Activated CD4-positive, alpha-beta memory T cell treated with anti-CD3 and anti-CD28 coated beads for 36 hours (primary cell): ENCODE measurements around the gene CD248. TPM values are rescaled to one million over a fixed set of nuclear protein-coding genes. Genes with fewer than 3 reads are reported as not detected.
A peak's percentile ranks its signal among the peaks of the same experiment; 100 is the strongest.

Experiments used
- CTCF ChIA-PET: fragments of 350-600 bp; sonication (Branson Sonifier 250); formaldehyde crosslinking; loops from one replicate; lab custom pipeline; 2021; ENCODE audit warnings: antibody characterized with exemption, inconsistent platforms; lab: Charles Lee
- POLR2A ChIA-PET: fragments of 350-600 bp; sonication (Branson Sonifier 250); formaldehyde crosslinking; loops from one replicate; lab custom pipeline; 2021; ENCODE audit warnings: antibody characterized with exemption; lab: Charles Lee
- DNase-seq: peaks from one replicate; pipeline ENCODE4 v3.0.0-alpha.2; 2020
- H3K27ac Mint-ChIP-seq: one replicate; pipeline ENCODE4 v1.8.0; 2021; ENCODE audit warnings: mixed read lengths
- H3K27me3 Mint-ChIP-seq: one replicate; pipeline ENCODE4 v1.8.0; 2021; ENCODE audit warnings: mixed read lengths
- H3K36me3 Mint-ChIP-seq: one replicate; pipeline ENCODE4 v1.8.0; 2021; ENCODE audit warnings: mixed read lengths
- H3K4me1 Mint-ChIP-seq: one replicate; pipeline ENCODE4 v1.8.0; 2021; ENCODE audit warnings: low read depth, mixed read lengths
- H3K4me3 Mint-ChIP-seq: one replicate; pipeline ENCODE4 v1.8.0; 2021; ENCODE audit warnings: mild to moderate bottlenecking, mixed read lengths
- H3K9me3 Mint-ChIP-seq: one replicate; pipeline ENCODE4 v1.8.0; 2021; ENCODE audit warnings: mixed read lengths
- intact Hi-C: fragments of 100-400 bp; cut with micrococcal nuclease; formaldehyde crosslinking; loops from one replicate; pipeline ENCODE4 v1.15.1; 2023
- total RNA-seq, 2 experiments: library from RNA; stranded (reverse); gene quantifications; one replicate each; pipeline ENCODE4 v1.2.3, GENCODE V29; 2021

The CD248 gene
- total RNA-seq, 2 experiments from 2014 or later: not detected

DNA sequence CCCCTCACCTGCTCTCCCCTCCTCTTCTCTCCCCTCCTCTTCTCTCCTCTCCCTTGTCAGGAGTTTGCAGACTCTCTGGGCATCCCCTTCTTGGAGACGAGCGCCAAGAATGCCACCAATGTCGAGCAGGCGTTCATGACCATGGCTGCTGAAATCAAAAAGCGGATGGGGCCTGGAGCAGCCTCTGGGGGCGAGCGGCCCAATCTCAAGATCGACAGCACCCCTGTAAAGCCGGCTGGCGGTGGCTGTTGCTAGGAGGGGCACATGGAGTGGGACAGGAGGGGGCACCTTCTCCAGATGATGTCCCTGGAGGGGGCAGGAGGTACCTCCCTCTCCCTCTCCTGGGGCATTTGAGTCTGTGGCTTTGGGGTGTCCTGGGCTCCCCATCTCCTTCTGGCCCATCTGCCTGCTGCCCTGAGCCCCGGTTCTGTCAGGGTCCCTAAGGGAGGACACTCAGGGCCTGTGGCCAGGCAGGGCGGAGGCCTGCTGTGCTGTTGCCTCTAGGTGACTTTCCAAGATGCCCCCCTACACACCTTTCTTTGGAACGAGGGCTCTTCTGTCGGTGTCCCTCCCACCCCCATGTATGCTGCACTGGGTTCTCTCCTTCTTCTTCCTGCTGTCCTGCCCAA lies 40.7 kb downstream of the CD248 start:
- H3K4me1 Mint-ChIP-seq: peaks cover 9% of the 10 kb centered on the region
- no peaks in the 10 kb centered on the region for H3K27me3 Mint-ChIP-seq
- no peak overlapping the region for H3K27ac Mint-ChIP-seq
- ChIA-PET CTCF (no interaction called here), POLR2A (no interaction called here)
- intact Hi-C loops: no loop called here
- H3K9me3 Mint-ChIP-seq: no peaks in the 10 kb centered on the region
- peaks cover 13% of the 10 kb centered on the region for H3K36me3 Mint-ChIP-seq
- H3K4me3 Mint-ChIP-seq: no peak overlapping the region
- DNase-seq: no peak

DNA sequence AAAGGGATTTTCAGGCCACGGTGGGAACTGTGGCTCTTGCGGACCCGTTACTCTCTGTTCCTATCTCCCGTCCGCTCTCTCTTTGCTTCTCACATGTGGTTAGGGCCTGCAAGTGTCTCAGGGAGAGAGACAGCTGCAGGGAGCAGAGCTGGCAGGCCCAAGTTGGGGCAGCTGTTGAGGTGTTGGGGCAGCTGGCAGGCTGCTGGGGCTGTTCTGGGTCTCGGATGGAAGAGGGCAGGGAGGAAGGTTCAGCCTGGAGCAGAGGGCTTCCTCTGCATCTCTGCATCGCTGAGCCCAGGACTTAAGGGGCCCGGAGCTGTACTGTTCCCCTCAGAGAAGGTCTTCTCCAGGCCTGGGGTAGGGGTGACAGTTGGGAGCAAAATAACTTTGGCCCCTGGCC lies 41.4 kb downstream of the CD248 start:
- peaks cover 16% of the 10 kb centered on the region for H3K36me3 Mint-ChIP-seq
- H3K4me1 Mint-ChIP-seq: peaks cover 13% of the 10 kb centered on the region
- intact Hi-C loops: no loop called here
- ChIA-PET POLR2A (no interaction called here), CTCF (no interaction called here)
- H3K27me3 Mint-ChIP-seq: no peaks in the 10 kb centered on the region
- no peak overlapping the region for H3K4me3 Mint-ChIP-seq
- no peak overlapping the region for H3K27ac Mint-ChIP-seq
- H3K9me3 Mint-ChIP-seq: no peaks in the 10 kb centered on the region
- no peak for DNase-seq

DNA sequence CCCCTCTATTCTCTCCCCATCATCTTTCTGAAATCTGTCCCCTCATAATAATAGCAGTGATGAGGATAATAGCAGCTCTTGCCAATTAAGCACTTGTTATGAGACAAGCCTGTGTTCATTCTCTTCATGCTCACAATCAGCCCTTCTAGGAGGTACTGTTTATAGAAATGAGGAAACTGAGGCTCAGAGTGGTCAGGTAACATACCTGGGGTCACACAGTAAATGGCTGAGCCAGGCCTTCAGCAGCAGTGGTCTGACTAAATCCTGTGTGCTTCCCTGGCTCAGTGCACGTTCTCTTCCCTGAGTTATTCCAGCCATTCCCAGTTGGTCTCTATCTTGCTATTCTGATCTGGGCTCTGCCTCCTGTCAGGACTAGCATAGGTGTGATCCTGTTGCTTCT lies 42.6 kb downstream of the CD248 start:
- Mint-ChIP-seq H3K27me3 (no peaks in the 10 kb centered on the region), H3K36me3 (peaks cover 21% of the 10 kb centered on the region), H3K27ac (no peak overlapping the region), H3K9me3 (no peaks in the 10 kb centered on the region), H3K4me1 (peaks cover 22% of the 10 kb centered on the region), H3K4me3 (no peak overlapping the region)
- intact Hi-C loops: no loop called here
- POLR2A ChIA-PET: no interaction called here
- no peak for DNase-seq
- CTCF ChIA-PET: no interaction called here

DNA sequence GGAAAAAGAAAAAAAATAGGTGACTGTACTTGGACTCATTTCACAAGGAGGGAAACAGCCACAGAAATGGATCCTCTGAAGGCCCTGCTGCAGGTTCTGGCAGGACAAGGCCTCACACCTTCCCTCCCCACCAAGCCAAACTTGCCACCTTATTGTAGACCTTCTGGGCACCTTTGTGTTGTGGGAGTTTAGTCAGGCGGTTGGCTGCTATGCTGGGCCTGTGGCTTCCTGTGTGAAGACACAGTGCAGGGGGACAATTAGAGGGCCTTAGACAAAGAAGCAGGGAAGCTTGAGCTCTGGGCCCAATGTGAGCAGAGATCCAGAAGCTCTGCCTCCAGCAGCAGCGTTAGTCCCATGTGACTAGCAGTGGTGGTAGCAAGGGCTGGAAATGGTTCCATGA lies 44.2 kb downstream of the CD248 start:
- intact Hi-C loops: no loop called here
- H3K9me3 Mint-ChIP-seq: no peaks in the 10 kb centered on the region
- DNase-seq: no peak
- H3K4me1 Mint-ChIP-seq: peaks cover 24% of the 10 kb centered on the region
- POLR2A ChIA-PET: no interaction called here
- peaks cover 22% of the 10 kb centered on the region for H3K36me3 Mint-ChIP-seq
- CTCF ChIA-PET: interaction anchor here (1.2 to 2.5 kb wide), 3 partner anchors 10 to 91 kb away, joined by 3 to 16 read pairs (median 8); no protein-coding TSS in a partner anchor
- no peak overlapping the region for H3K27ac Mint-ChIP-seq
- H3K27me3 Mint-ChIP-seq: no peaks in the 10 kb centered on the region
- H3K4me3 Mint-ChIP-seq: no peak overlapping the region

DNA sequence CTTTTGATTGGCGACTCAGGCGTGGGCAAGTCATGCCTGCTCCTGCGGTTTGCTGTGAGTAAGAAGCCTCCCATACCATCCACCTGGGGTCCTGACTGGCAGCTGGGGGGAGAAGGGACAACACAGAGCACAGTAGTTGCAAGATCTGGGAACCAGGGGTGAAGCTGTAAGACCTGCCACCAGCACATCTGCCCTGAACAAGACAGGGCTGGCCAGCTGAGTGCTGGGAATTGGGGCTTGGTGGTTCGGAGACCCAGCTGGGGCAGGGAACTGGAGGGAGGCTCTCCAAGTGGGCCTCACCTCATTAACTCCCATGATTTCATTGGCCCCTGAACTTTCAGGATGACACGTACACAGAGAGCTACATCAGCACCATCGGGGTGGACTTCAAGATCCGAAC lies 45.0 kb downstream of the CD248 start:
- H3K27ac Mint-ChIP-seq: no peak overlapping the region
- no peaks in the 10 kb centered on the region for H3K9me3 Mint-ChIP-seq
- DNase-seq: no peak
- intact Hi-C loops: no loop called here
- no peak overlapping the region for H3K4me3 Mint-ChIP-seq
- CTCF ChIA-PET: interaction anchor here (2.2 to 2.5 kb wide), 2 partner anchors 11 to 50 kb away, joined by 8 to 16 read pairs; no protein-coding TSS in a partner anchor
- POLR2A ChIA-PET: interaction anchor here (1.3 kb wide), 1 partner anchor 9 kb away, joined by 3 read pairs; no protein-coding TSS in a partner anchor
- peaks cover 27% of the 10 kb centered on the region for H3K36me3 Mint-ChIP-seq
- H3K27me3 Mint-ChIP-seq: no peaks in the 10 kb centered on the region
- H3K4me1 Mint-ChIP-seq: peaks cover 30% of the 10 kb centered on the region

DNA sequence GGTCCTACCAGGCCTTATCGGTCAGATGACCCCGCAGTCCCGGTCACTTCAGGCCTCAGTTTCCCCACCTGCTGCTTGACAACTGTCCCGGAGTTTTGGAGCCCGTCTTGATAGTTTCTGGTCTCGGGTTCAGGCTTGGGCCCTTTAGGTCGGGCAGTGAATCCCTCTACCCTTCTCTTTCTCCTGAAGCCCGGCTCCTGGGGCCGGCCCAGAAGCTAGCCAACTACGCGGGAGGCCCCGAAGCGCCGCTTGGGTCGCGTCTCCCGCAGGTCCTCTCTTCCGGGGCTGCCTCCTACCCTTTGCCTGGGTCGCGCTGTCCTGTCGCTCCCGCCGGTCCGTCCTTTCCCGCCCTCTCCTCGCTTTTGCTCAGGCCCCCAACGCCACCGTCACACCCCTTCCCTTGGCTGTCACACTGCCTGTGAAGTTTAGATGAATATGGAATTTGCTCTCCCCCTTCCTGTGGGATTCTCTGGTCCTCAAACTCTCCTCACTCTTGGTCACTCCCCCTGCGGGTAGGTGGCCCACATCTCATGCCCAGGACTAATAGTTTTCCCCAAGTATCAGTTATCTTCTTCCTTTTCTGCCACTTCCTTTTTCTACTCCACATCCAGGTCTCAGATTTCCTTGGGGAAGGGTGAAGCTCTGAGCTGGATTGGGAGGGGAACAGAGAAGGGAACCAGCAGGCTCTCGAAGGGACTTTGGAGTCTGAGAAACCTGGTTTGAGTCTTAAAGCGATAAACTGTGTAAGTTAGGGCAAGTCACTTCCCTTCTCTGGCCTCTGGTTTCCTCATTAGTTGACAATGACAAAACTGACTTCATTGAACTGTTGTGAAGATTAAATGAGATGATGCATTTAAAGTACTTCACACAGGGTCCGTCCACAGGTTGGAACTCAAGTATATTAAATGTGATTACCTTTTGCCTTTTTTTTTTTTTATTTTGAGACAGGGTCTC lies 47.6 kb downstream of the CD248 start:
- CTCF ChIA-PET: interaction anchor here (4.2 kb wide), 1 partner anchor 13 kb away, joined by 22 read pairs; no protein-coding TSS in a partner anchor
- H3K9me3 Mint-ChIP-seq: no peaks in the 10 kb centered on the region
- POLR2A ChIA-PET: interaction anchor here (2.4 kb wide), 1 partner anchor 19 kb away, joined by 17 read pairs; the partner anchor contains the start of gene YIF1A
- peak; percentile 34 for DNase-seq
- peak overlapping the region; percentile 86 for H3K4me3 Mint-ChIP-seq
- H3K27me3 Mint-ChIP-seq: no peaks in the 10 kb centered on the region
- H3K4me1 Mint-ChIP-seq: peaks cover 32% of the 10 kb centered on the region
- peaks cover 29% of the 10 kb centered on the region for H3K36me3 Mint-ChIP-seq
- H3K27ac Mint-ChIP-seq: peak overlapping the region; percentile 90
- intact Hi-C loops: loop anchor here (1.0 to 5.0 kb wide), 7 partner anchors 13 to 410 kb away; partner anchors contain the start of genes BRMS1, SF3B2 and YIF1A

DNA sequence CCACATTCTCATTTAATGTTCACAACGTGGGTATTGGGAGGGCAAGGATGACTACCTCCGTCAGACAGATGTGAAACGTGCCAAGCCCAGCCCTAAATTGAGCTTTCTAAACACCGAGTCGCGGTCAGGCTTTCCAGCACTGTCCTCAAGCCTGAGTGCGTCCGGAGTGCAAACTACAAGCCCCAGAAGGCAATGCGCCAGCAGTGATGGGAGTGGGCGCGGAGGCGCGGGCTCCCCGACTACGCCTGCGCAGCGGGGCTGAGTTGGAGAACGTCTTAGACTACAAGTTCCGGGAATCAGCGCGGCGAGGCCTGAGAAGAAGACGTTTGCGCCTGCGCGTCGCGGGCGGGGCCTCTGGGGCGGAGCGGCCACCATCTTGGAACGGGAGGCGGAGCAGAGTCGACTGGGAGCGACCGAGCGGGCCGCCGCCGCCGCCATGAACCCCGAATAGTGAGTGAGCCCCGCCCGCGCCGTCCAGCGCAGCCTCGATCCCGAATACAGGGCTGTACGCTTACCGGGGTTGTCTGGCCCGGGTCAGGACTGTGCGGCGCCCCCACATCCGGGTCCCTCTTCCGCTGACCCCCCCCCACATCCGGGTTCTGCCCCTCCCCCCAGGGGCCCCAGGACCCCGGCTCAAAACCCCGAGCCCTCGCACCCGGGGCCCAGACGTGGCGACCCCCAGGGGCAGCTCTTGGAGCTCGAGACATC lies 48.4 kb downstream of the CD248 start, which contains the start of gene RAB1B:
Gene RAB1B, plus strand, starts transcription at position 396 of the 708 bp plus-strand sequence. Its CDS starts 41 bp downstream, at position 437.
- Mint-ChIP-seq H3K27me3 (no peaks in the 10 kb centered on the region), H3K36me3 (peaks cover 27% of the 10 kb centered on the region), H3K27ac (peak within 1 kb of the TSS; percentile 90), H3K4me3 (peak within 1 kb of the TSS; percentile 86), H3K9me3 (no peaks in the 10 kb centered on the region), H3K4me1 (peaks cover 32% of the 10 kb centered on the region)
- peak; percentile 100 for DNase-seq
- intact Hi-C loops: loop anchor here (1.0 to 5.0 kb wide), 7 partner anchors 14 to 409 kb away; partner anchors contain the start of genes BRMS1, SF3B2 and YIF1A
- POLR2A ChIA-PET: interaction anchor here (0.9 to 2.4 kb wide), 5 partner anchors 9 to 216 kb away, joined by 3 to 17 read pairs (median 6); partner anchors contain the start of genes SF3B2 and YIF1A
- CTCF ChIA-PET: interaction anchor here (0.8 to 4.2 kb wide), 5 partner anchors 12 to 46 kb away, joined by 3 to 22 read pairs (median 4); partner anchors contain the start of gene YIF1A

DNA sequence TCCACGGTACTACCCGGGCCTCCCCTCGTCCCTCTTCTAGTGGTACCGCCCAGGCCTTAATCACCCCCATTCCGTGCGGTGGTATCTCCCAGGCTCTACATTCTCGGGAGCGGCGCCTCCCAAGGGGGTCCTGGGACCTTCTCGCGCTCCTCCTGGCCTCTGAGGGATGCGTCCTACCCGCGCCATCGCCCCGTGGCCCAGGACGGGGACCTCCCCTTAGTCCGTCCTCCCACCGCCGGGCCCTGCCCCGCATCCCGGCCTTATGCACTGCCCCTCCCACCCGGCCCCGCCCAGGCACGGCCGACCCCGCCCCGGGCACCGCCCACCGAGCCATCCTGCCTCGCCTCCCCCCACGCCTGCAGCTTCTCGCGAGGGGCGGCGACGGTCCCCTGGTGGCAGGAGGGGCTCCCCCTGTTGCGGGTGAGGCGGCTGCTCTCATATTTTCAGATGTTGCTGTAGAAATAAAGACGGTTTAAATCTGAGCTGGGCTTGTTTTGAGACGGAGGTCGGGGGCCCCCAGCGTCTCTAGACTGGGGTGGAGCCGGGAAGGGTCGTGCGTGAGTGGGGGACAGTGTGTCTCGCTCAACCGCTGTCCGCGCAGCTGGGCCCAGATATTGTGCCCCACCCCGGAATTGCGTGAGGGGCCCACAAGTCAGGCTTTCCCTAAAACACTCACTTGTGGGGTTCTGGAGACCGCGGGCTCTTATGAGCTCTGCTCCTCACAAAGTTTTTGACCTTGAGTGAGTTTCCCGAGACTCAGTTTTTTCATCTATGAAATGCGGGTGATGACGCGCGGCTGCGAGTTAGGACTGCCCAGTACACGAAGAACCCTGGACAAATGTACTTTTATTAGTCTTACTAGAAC lies 49.2 kb downstream of the CD248 start:
- POLR2A ChIA-PET: interaction anchor here (0.9 to 2.4 kb wide), 5 partner anchors 10 to 216 kb away, joined by 3 to 17 read pairs (median 6); partner anchors contain the start of genes SF3B2 and YIF1A
- Mint-ChIP-seq H3K36me3 (peaks cover 21% of the 10 kb centered on the region), H3K4me1 (peaks cover 31% of the 10 kb centered on the region), H3K4me3 (peak overlapping the region; percentile 86), H3K27ac (peak overlapping the region; percentile 90), H3K9me3 (no peaks in the 10 kb centered on the region), H3K27me3 (no peaks in the 10 kb centered on the region)
- DNase-seq: peak; percentile 93
- CTCF ChIA-PET: interaction anchor here (0.8 to 4.2 kb wide), 5 partner anchors 12 to 45 kb away, joined by 3 to 22 read pairs (median 4); partner anchors contain the start of gene YIF1A
- intact Hi-C loops: loop anchor here (1.0 to 5.0 kb wide), 8 partner anchors 15 to 408 kb away; partner anchors contain the start of genes BRMS1, SF3B2 and YIF1A

DNA sequence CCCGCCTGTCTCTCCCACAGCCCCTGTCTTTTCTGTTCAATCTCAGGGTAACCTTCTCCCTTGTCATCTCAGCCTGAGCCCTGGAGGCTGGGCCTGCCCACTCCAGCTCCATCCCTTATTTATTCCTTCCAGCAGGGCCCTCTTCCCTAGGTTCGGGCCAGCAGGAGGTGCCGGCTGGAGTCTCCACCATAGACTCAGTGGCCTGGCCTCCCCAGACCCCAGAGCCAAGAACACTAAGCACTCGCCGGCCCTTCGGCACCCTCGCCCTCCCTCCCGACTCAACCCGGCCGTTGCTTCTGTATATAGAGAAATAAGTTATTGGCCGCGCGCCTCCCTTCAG lies 49.8 kb downstream of the CD248 start:
- Mint-ChIP-seq H3K27ac (peak overlapping the region; percentile 51), H3K27me3 (no peaks in the 10 kb centered on the region), H3K4me1 (peaks cover 28% of the 10 kb centered on the region), H3K9me3 (no peaks in the 10 kb centered on the region), H3K36me3 (peaks cover 22% of the 10 kb centered on the region), H3K4me3 (peak overlapping the region; percentile 60)
- ChIA-PET CTCF (interaction anchor here (0.5 to 4.2 kb wide), 3 partner anchors 16 to 561 kb away, joined by 3 to 22 read pairs (median 13); no protein-coding TSS in a partner anchor), POLR2A (interaction anchor here (1.1 to 2.4 kb wide), 4 partner anchors 10 to 45 kb away, joined by 5 to 17 read pairs (median 8); partner anchors contain the start of gene YIF1A)
- intact Hi-C loops: loop anchor here (1.0 to 5.0 kb wide), 3 partner anchors 45 to 215 kb away; partner anchors contain the start of gene SF3B2
- no peak for DNase-seq

DNA sequence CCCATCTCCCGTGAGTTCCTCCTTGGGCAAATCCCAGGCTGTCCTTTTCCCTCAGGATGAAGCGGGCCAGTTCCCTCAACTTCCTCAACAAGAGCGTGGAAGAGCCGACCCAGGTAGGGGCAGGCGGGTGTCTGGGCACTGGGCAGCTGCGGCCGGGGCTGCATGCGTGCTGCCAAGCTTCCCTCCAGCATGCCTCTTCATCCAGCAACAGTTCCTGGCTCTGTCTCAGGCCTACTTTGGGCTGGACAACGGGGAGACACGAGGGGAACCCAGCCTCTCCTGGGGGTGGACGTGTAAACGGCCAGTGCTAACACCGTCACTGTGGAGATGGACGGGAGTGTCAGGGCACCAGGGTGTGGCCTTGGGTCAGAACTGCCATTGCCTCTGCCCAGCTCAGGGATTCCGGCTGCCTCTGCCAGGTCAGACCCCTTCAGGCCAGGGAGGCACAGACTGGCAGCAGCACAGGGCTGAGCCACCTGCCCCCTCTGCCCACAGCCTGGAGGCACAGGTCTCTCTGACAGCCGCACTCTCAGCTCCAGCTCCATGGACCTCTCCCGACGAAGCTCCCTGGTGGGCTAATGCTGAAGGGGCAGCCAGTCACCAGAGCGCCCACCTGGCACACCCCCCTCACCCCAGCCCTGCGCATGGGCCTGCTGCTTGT lies 50.3 kb downstream of the CD248 start:
- Mint-ChIP-seq H3K9me3 (no peaks in the 10 kb centered on the region), H3K27me3 (no peaks in the 10 kb centered on the region)

More for the DNA sequence above, 50.3 kb downstream of the CD248 start:
- POLR2A ChIA-PET: no interaction called here
- H3K4me1 Mint-ChIP-seq: peaks cover 28% of the 10 kb centered on the region
- peaks cover 22% of the 10 kb centered on the region for H3K36me3 Mint-ChIP-seq
- DNase-seq: no peak
- H3K4me3 Mint-ChIP-seq: no peak overlapping the region
- H3K27ac Mint-ChIP-seq: no peak overlapping the region
- intact Hi-C loops: loop anchor here (1.0 to 5.0 kb wide), 3 partner anchors 44 to 214 kb away; partner anchors contain the start of gene SF3B2
- CTCF ChIA-PET: interaction anchor here (0.5 to 2.5 kb wide), 3 partner anchors 16 to 560 kb away, joined by 3 to 13 read pairs (median 3); no protein-coding TSS in a partner anchor
